Measurements from ENCODE around the gene ARAP2.

Gene ARAP2

DNA sequence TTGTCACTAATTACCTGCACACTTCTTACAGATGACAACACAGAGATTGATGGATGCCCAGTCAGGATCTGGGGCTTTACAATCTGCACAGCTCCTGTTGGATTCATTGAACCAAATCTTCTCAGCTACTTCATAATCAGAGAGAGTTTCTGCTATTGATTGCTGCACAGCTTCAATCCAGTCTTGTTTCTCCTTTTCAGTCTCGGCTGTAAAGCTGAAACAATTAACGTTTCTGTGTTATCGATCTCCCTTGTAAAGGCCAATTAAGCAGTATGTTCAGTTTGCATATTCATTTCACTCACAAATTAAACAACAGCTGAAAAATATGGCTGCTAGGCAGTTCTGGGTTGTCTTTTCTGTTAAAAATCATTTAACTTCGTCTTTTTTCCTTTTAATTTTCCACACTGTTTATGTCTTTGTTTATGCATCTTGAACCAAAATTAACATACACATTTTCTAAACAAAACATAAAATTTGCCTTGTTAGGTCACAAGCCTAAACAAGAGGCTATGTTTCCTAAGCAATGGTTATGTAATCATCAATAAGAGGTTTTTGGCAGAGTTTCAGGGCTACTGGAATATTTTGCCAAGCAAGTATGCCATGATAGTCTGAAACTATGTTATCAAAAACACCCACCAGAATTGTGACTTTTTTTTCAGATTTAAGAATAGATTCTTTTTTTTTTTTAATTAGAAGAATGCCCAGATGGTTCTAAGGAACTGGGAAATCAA lies 79.2 kb downstream of the ARAP2 start:
- TF ChIP-seq TAF1 (IDR thresholded peaks at IDR 0.05; ENCODE audit: low read depth), result no peak
- TF ChIP-seq USF1 (IDR thresholded peaks at IDR 0.05), result no peak
- TF ChIP-seq, protein P1, sequence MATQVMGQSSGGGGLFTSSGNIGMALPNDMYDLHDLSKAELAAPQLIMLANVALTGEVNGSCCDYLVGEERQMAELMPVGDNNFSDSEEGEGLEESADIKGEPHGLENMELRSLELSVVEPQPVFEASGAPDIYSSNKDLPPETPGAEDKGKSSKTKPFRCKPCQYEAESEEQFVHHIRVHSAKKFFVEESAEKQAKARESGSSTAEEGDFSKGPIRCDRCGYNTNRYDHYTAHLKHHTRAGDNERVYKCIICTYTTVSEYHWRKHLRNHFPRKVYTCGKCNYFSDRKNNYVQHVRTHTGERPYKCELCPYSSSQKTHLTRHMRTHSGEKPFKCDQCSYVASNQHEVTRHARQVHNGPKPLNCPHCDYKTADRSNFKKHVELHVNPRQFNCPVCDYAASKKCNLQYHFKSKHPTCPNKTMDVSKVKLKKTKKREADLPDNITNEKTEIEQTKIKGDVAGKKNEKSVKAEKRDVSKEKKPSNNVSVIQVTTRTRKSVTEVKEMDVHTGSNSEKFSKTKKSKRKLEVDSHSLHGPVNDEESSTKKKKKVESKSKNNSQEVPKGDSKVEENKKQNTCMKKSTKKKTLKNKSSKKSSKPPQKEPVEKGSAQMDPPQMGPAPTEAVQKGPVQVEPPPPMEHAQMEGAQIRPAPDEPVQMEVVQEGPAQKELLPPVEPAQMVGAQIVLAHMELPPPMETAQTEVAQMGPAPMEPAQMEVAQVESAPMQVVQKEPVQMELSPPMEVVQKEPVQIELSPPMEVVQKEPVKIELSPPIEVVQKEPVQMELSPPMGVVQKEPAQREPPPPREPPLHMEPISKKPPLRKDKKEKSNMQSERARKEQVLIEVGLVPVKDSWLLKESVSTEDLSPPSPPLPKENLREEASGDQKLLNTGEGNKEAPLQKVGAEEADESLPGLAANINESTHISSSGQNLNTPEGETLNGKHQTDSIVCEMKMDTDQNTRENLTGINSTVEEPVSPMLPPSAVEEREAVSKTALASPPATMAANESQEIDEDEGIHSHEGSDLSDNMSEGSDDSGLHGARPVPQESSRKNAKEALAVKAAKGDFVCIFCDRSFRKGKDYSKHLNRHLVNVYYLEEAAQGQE (IDR thresholded peaks at IDR 0.05; ENCODE audit: low read depth), result no peak
- TF ChIP-seq EP300 (IDR thresholded peaks at IDR 0.05; ENCODE audit: borderline replicate concordance), result no peak
- no peak for TF ChIP-seq YY1 (IDR thresholded peaks at IDR 0.05; ENCODE audit: low read depth)
- TF ChIP-seq TCF12 (IDR thresholded peaks at IDR 0.05; ENCODE audit: low read depth), result no peak
- no peak for TF ChIP-seq CREB1 (IDR thresholded peaks at IDR 0.05; ENCODE audit: low read depth)
- no peak for TF ChIP-seq RAD21 (IDR thresholded peaks at IDR 0.05; ENCODE audit: low read depth)
- no peak for TF ChIP-seq NFIC (IDR thresholded peaks at IDR 0.05)
- TF ChIP-seq CEBPB (IDR thresholded peaks at IDR 0.05), result no peak
- TF ChIP-seq ZBTB7A (IDR thresholded peaks at IDR 0.05; ENCODE audit: low read depth), result no peak
- TF ChIP-seq FOXM1 (IDR thresholded peaks at IDR 0.05; ENCODE audit: borderline replicate concordance, low read depth), result no peak
- no peak for TF ChIP-seq EGR1 (IDR thresholded peaks at IDR 0.05)
- TF ChIP-seq TEAD4 (IDR thresholded peaks at IDR 0.05), result no peak
- no peak for TF ChIP-seq MAX (IDR thresholded peaks at IDR 0.05)

DNA sequence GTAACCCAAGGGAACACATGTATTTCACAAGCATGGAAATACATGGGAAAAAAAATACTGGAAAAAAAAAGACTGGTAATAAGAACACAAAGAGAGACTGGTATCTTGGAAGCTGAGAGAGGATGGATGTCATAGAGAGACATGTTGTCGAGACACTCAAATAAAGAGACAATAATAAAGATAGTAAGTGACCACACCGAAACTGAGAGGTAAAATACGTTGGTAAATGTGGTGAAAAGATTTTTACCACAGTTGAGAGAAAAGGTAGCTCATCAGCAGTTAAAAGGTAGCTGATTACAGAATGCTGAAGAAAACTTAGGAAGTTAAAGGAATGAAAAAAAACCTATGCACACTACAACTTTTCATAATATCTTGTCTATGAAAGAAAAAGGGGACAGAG lies 81.1 kb downstream of the ARAP2 start:
- TF ChIP-seq YY1 (IDR thresholded peaks at IDR 0.05; ENCODE audit: low read depth) (no peak), TCF12 (IDR thresholded peaks at IDR 0.05; ENCODE audit: low read depth) (no peak), NFIC (IDR thresholded peaks at IDR 0.05) (no peak), FOXM1 (IDR thresholded peaks at IDR 0.05; ENCODE audit: borderline replicate concordance, low read depth) (no peak), TEAD4 (IDR thresholded peaks at IDR 0.05) (no peak), MAX (IDR thresholded peaks at IDR 0.05) (no peak)
- TF ChIP-seq, protein P1 (IDR thresholded peaks at IDR 0.05; ENCODE audit: low read depth), result no peak

GRCh38 chr4:36159208-36159607 lies 85.1 kb downstream of the ARAP2 start:
- TF ChIP-seq MAX (IDR thresholded peaks at IDR 0.05), result no peak
- TF ChIP-seq USF1 (IDR thresholded peaks at IDR 0.05), result no peak
- no peak for TF ChIP-seq NFIC (IDR thresholded peaks at IDR 0.05)
- TF ChIP-seq ZBTB7A (IDR thresholded peaks at IDR 0.05; ENCODE audit: low read depth), result no peak
- no peak for TF ChIP-seq TAF1 (IDR thresholded peaks at IDR 0.05; ENCODE audit: low read depth)

DNA sequence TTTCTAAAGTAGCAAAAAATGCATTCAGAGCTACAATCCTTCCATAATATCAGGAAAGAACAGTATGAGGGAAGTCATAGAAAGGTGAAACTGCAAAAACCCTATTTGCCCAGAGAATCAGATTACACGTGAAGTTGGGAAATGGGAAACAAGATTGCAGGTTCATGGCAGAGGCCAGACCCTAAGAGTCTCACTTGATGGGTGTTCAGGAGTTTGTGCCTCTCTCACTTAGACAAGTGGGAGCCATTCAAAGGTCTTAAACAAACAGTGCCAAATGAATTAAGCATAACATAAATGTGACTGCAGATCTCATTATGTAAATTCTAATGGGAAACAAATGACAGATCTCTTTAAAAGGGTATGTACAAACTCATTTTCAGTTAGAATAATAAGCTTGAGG lies 91.6 kb downstream of the ARAP2 start:
- TF ChIP-seq RAD21 (IDR thresholded peaks at IDR 0.05; ENCODE audit: low read depth), result no peak
- TF ChIP-seq TCF12 (IDR thresholded peaks at IDR 0.05; ENCODE audit: low read depth), result no peak
- no peak for TF ChIP-seq MAX (IDR thresholded peaks at IDR 0.05)
- TF ChIP-seq EGR1 (IDR thresholded peaks at IDR 0.05), result no peak
- TF ChIP-seq NFIC (IDR thresholded peaks at IDR 0.05), result no peak
- no peak for TF ChIP-seq TEAD4 (IDR thresholded peaks at IDR 0.05)
- TF ChIP-seq, protein P1 (IDR thresholded peaks at IDR 0.05; ENCODE audit: low read depth), result no peak
- TF ChIP-seq FOXM1 (IDR thresholded peaks at IDR 0.05; ENCODE audit: borderline replicate concordance, low read depth), result no peak
